Stomach (tissue), 9 donors: ENCODE data around the gene MYH4. TPM values are rescaled to one million over a fixed set of nuclear protein-coding genes. Genes with fewer than 3 reads are reported as not detected.

Source experiments
- DNase-seq, 2 donors: peaks; one replicate each; pipeline versions ENCODE4 v3.0.0 to v3.0.0-alpha.2; 2013 to 2019
- H3K27ac ChIP-seq, 5 donors: fragments of 200-600 bp in 4 of 5; sonication (generic) in 4 of 5; one replicate each; pipeline ENCODE4 v1.5.1; 2013 to 2019; ENCODE audit warnings: mild to moderate bottlenecking in 1 of 5, moderate library complexity in 1 of 5
- H3K27me3 ChIP-seq, 3 donors: fragments of 200-600 bp; sonication (generic); one replicate each; pipeline ENCODE4 v1.5.1; 2017 to 2019; ENCODE audit warnings: mixed run types in 1 of 3
- H3K36me3 ChIP-seq, 4 donors: fragments of 200-600 bp; sonication (generic); 1 replicate in 3 of 4; 2 replicates in 1 of 4; pipeline ENCODE4 v1.5.1; 2016 to 2019
- H3K4me1 ChIP-seq, 4 donors: fragments of 200-600 bp; sonication (generic); one replicate each; pipeline ENCODE4 v1.5.1; 2016 to 2019
- H3K4me3 ChIP-seq, 4 donors: fragments of 200-600 bp; sonication (generic) in 3 of 4; one replicate each; pipeline ENCODE4 v1.5.1; 2016 to 2019; ENCODE audit warnings: mild to moderate bottlenecking in 1 of 4
- H3K9me3 ChIP-seq, 4 donors: fragments of 200-600 bp; sonication (generic); one replicate each; pipeline ENCODE4 v1.5.1; 2016 to 2019
- CTCF ChIP-seq, 7 experiments: fragments of 450-650 bp in 4 of 7; fragments of 200-600 bp in 3 of 7; sonication (generic) in 3 of 7; IDR thresholded peaks; one replicate each; pipeline ENCODE4 v1.5.1; 2016 to 2019; ENCODE audit warnings: antibody characterized with exemption in 7 of 7, control low read depth in 2 of 7, mild to moderate bottlenecking in 1 of 7
- EP300 ChIP-seq: sonication (generic); formaldehyde crosslinking; IDR thresholded peaks from one replicate; pipeline ENCODE4 v1.6.1; 2017; ENCODE audit warnings: antibody characterized with exemption
- POLR2A ChIP-seq, 4 donors: fragments of 450-650 bp; IDR thresholded peaks; one replicate each; pipeline ENCODE4 v1.6.1; 2016; ENCODE audit warnings: antibody characterized with exemption in 4 of 4, control low read depth in 2 of 4, mild to moderate bottlenecking in 1 of 4, moderate library complexity in 1 of 4
- POLR2AphosphoS5 ChIP-seq, 3 donors: sonication (generic); formaldehyde crosslinking; IDR thresholded peaks; one replicate each; pipeline ENCODE4 v1.6.1; 2016; ENCODE audit warnings: antibody characterized with exemption in 3 of 3
- WGBS, 5 donors: extraction: QIAGEN DNeasy Blood & Tissue Kit in 3 of 5; methylation state at CpG; one replicate each; pipeline versions ENCODE4 v1.1.5 to v1.1.7; 2013 to 2018; 5-methylcytosine and 5-hydroxymethylcytosine counted together
- intact Hi-C: fragments of 100-400 bp; cut with DNase I; formaldehyde crosslinking; loops from one replicate; pipeline ENCODE4 v1.15.1; 2023; ENCODE audit warnings: low total_unique reads
- polyA plus RNA-seq, 3 donors: library from polyadenylated mRNA; stranded (reverse); fragments of 200-250 nt; gene quantifications; one replicate each; pipeline ENCODE4 v1.2.3, GENCODE V29; 2013
- total RNA-seq, 5 donors: library from RNA; depleted of rRNA; stranded (reverse); fragments of >200 nt; gene quantifications; one replicate each; pipeline versions ENCODE4 v1.1.0 to v1.2.3, GENCODE V29; 2014 to 2016
- donor health status: healthy with polysubstance abuse.
- donor health status: Bipolar disorder and iron deficiency.
- donor health status: healthy.

Gene MYH4
- total and polyA plus RNA-seq, 8 donors: not detected

- 45 to 59% (median 58%) methylated on average over 6 of the region's 6 CpGs for WGBS, 5 donors
- H3K9me3 ChIP-seq: no peaks in the 10 kb centered on the region
- H3K4me1 ChIP-seq: peaks cover 0 to 9% (median 0%) of the 10 kb centered on the region in 4 donors
- H3K4me3 ChIP-seq: no peak overlapping the region
- DNase-seq: no peak
- no peaks in the 10 kb centered on the region for H3K27me3 ChIP-seq
- intact Hi-C loops: no loop called here
- no peak for TF ChIP-seq CTCF (IDR thresholded peaks at IDR 0.05)
- no peak for TF ChIP-seq POLR2A (IDR thresholded peaks at IDR 0.05)
- no peak for TF ChIP-seq POLR2AphosphoS5 (IDR thresholded peaks at IDR 0.05)
- no peak for TF ChIP-seq EP300
- H3K36me3 ChIP-seq: no peaks in the 10 kb centered on the region
- no peak overlapping the region for H3K27ac ChIP-seq
These were observed 44.1 kb upstream of the MYH4 start for GRCh38 chr17:10513299-10514067.

GRCh38 chr17:10512856-10513255 is 43.5 kb upstream of the MYH4 start:
- no peak for DNase-seq
- intact Hi-C loops: no loop called here
- TF ChIP-seq POLR2AphosphoS5 (IDR thresholded peaks at IDR 0.05) (no peak), EP300 (no peak), CTCF (IDR thresholded peaks at IDR 0.05) (no peak), POLR2A (IDR thresholded peaks at IDR 0.05) (no peak)
- Histone ChIP-seq H3K27me3 (no peaks in the 10 kb centered on the region), H3K4me1 (peaks cover 0 to 9% (median 0%) of the 10 kb centered on the region in 4 donors), H3K36me3 (no peaks in the 10 kb centered on the region), H3K9me3 (no peaks in the 10 kb centered on the region), H3K4me3 (no peak overlapping the region), H3K27ac (no peak overlapping the region)
- WGBS, 5 donors: 41 to 73% (median 65%) methylated on average over 2 of the region's 2 CpGs

- TF ChIP-seq POLR2AphosphoS5 (IDR thresholded peaks at IDR 0.05) (no peak), POLR2A (IDR thresholded peaks at IDR 0.05) (no peak), EP300 (no peak), CTCF (IDR thresholded peaks at IDR 0.05) (no peak)
- no peaks in the 10 kb centered on the region for H3K9me3 ChIP-seq
- no peaks in the 10 kb centered on the region for H3K4me1 ChIP-seq
- no peak overlapping the region for H3K4me3 ChIP-seq
- DNase-seq: no peak
- no peak overlapping the region for H3K27ac ChIP-seq
- H3K27me3 ChIP-seq: no peaks in the 10 kb centered on the region
- no peaks in the 10 kb centered on the region for H3K36me3 ChIP-seq
- WGBS, 5 donors: 64 to 81% (median 68%) methylated on average over 3 of the region's 3 CpGs
- intact Hi-C loops: no loop called here
These were observed 30.6 kb upstream of the MYH4 start for GRCh38 chr17:10499950-10500349.

GRCh38 chr17:10492004-10492403 is 22.6 kb upstream of the MYH4 start:
- DNase-seq: no peak
- H3K27ac ChIP-seq: no peak overlapping the region
- no peaks in the 10 kb centered on the region for H3K4me1 ChIP-seq
- H3K36me3 ChIP-seq: no peaks in the 10 kb centered on the region
- intact Hi-C loops: no loop called here
- H3K9me3 ChIP-seq: peaks cover 0 to 42% (median 26%) of the 10 kb centered on the region in 4 donors
- no peak overlapping the region for H3K4me3 ChIP-seq
- H3K27me3 ChIP-seq: no peaks in the 10 kb centered on the region
- WGBS, 5 donors: 91 to 96% (median 95%) methylated on average over 2 of the region's 2 CpGs
- TF ChIP-seq CTCF (IDR thresholded peaks at IDR 0.05) (no peak), POLR2A (IDR thresholded peaks at IDR 0.05) (no peak)
